Colonic mucosa (tissue), 4 donors: ENCODE results near the gene EDRF1. TPM values are rescaled to one million over a fixed set of nuclear protein-coding genes. Genes with fewer than 3 reads are reported as not detected.

Experiments used
- DNase-seq: peaks from one replicate; pipeline ENCODE4 v3.0.0-alpha.2; 2020
- H3K27ac ChIP-seq: fragments of 200-600 bp; one replicate; pipeline ENCODE4 v1.8.0; 2021
- H3K27me3 ChIP-seq: fragments of 200-600 bp; one replicate; pipeline ENCODE4 v1.8.0; 2021
- H3K36me3 ChIP-seq: fragments of 200-600 bp; one replicate; pipeline ENCODE4 v1.8.0; 2021
- H3K4me1 ChIP-seq: fragments of 200-600 bp; one replicate; pipeline ENCODE4 v1.8.0; 2021; ENCODE audit warnings: mild to moderate bottlenecking
- H3K4me3 ChIP-seq: fragments of 200-600 bp; one replicate; pipeline ENCODE4 v1.8.0; 2021
- H3K9ac ChIP-seq, 2 donors: one replicate each; pipeline ENCODE4 v1.7.0; 2013; ENCODE audit warnings: control low read depth in 2 of 2, low read depth in 2 of 2, low read length in 2 of 2
- H3K9me3 ChIP-seq: fragments of 200-600 bp; one replicate; pipeline ENCODE4 v1.8.0; 2021
- intact Hi-C: fragments of 100-400 bp; cut with DNase I; formaldehyde crosslinking; loops from one replicate; pipeline ENCODE4 v1.14.1; 2022
- total RNA-seq, 2 donors: library from RNA; stranded (reverse); fragmentation: NEBNext Ultra II Directional in 1 of 2; extraction: Animal tissue kit (Norgen Biotek cat#: 25700) in 1 of 2; gene quantifications; one replicate each; pipeline ENCODE4 v1.2.1, GENCODE V29; 2021
- TF ChIP-seq, protein P1 (sequence below): fragments of 200-600 bp; IDR thresholded peaks from one replicate; pipeline ENCODE4 v1.8.0; 2022; ENCODE audit warnings: antibody characterized with exemption, mild to moderate bottlenecking
- donor health status: healthy.
- donor health status: DM: no; HTN: no; CAD: no.
- donor health status: DM: no; HTN: no; CAD: no.

EDRF1 gene
- total RNA-seq, 2 donors from 2014 or later = 16.4 to 20.4 TPM

DNA sequence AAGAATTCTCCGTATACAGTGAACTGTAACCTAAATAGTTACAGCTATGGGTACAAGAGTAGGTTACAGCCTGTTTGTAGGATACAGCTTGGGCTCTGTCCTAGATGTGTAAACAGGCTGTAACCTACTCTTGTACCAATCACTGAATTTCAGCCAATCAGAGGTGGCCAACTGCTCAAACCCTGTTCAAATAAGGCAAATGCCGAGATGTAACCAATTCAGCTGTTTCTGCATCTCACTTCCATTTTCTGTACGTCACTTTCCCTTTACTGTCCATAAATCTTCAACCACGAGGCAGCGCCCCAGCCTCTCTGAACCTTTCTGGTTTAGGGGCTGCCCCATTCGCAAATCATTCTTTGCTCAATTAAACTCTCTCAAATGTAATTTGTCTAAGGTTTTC is 64.4 kb downstream of the EDRF1 start:
- Histone ChIP-seq H3K36me3 (no peaks in the 10 kb centered on the region), H3K27me3 (no peaks in the 10 kb centered on the region), H3K4me3 (no peak overlapping the region), H3K27ac (no peak overlapping the region), H3K9me3 (no peaks in the 10 kb centered on the region), H3K4me1 (no peaks in the 10 kb centered on the region), H3K9ac (no peak overlapping the region)
- TF ChIP-seq, protein P1, sequence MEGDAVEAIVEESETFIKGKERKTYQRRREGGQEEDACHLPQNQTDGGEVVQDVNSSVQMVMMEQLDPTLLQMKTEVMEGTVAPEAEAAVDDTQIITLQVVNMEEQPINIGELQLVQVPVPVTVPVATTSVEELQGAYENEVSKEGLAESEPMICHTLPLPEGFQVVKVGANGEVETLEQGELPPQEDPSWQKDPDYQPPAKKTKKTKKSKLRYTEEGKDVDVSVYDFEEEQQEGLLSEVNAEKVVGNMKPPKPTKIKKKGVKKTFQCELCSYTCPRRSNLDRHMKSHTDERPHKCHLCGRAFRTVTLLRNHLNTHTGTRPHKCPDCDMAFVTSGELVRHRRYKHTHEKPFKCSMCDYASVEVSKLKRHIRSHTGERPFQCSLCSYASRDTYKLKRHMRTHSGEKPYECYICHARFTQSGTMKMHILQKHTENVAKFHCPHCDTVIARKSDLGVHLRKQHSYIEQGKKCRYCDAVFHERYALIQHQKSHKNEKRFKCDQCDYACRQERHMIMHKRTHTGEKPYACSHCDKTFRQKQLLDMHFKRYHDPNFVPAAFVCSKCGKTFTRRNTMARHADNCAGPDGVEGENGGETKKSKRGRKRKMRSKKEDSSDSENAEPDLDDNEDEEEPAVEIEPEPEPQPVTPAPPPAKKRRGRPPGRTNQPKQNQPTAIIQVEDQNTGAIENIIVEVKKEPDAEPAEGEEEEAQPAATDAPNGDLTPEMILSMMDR = no peak
- intact Hi-C loops = no loop called here
- DNase-seq = no peak

DNA sequence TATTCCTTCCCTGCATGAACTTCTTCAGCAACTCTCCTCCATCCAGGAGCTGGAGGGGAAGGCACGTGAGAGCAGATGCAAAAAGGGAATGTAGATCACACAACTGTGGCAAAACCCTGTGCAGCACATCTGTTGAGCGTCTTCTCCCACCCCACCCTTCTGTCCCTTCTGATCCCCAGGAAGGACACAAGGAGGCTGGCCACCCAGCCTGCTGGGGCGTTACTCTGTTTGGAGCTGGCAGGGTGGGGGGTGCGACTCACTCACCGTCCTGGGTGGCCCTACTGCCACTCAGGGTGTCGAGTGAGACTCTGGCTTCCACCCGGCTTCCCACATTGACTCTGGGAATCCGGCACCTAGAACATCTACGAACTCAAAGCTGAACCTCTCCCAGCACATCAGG is 66.3 kb downstream of the EDRF1 start:
- H3K9ac ChIP-seq = no peak overlapping the region

DNA sequence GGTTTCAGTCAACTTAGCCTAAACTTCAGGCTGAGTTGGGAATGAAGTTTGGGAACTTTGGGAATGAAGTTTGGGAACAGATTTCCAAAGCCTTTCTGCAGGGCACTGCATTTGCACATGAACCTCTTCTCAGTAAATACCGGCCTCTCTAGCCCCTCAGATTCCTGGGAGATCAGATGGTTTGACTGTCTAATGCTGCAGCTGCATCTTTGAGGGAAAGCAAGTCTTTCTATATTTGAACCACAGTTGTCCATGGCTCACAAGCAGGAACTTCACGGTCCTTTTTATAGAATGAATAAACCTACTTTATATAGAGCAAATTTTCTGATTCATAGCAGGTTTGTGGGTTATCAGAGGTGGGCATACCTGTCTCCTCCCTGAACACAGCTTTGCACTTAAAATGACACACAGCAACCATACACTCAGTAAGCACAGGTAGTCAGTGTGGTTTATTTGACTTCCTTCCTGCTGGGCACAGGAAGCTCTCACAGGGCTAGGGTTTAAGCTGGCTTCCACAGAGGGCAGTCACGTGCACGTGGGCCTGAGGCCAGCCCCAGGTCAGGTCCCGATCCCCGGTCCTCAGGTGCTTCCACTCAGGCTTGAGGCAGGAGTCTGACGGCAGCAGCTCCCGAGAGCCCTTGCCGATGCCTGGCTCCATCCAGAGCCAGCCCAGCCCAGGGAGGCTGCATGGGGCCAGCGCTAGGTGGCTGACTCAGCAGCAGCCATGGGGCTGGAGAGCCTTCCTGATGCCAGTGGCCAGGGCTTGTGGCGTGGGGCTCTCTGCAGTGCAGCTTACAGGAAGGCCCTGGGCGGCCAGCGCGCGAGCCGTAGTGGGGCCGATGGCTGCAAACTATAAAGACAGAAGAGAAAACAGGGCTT is 68.9 kb downstream of the EDRF1 start:
- Histone ChIP-seq H3K9me3 (no peaks in the 10 kb centered on the region), H3K36me3 (no peaks in the 10 kb centered on the region), H3K4me1 (no peaks in the 10 kb centered on the region), H3K4me3 (no peak overlapping the region), H3K27me3 (no peaks in the 10 kb centered on the region), H3K9ac (no peak overlapping the region), H3K27ac (no peak overlapping the region)
- TF ChIP-seq, protein P1 = no peak
- intact Hi-C loops = no loop called here
- no peak for DNase-seq

More for the DNA sequence above, 66.3 kb downstream of the EDRF1 start:
- TF ChIP-seq, protein P1 = no peak
- no peaks in the 10 kb centered on the region for H3K9me3 ChIP-seq
- no peak overlapping the region for H3K4me3 ChIP-seq
- DNase-seq = no peak
- no peaks in the 10 kb centered on the region for H3K27me3 ChIP-seq
- no peaks in the 10 kb centered on the region for H3K4me1 ChIP-seq
- H3K36me3 ChIP-seq = no peaks in the 10 kb centered on the region
- intact Hi-C loops = no loop called here
- no peak overlapping the region for H3K27ac ChIP-seq

DNA sequence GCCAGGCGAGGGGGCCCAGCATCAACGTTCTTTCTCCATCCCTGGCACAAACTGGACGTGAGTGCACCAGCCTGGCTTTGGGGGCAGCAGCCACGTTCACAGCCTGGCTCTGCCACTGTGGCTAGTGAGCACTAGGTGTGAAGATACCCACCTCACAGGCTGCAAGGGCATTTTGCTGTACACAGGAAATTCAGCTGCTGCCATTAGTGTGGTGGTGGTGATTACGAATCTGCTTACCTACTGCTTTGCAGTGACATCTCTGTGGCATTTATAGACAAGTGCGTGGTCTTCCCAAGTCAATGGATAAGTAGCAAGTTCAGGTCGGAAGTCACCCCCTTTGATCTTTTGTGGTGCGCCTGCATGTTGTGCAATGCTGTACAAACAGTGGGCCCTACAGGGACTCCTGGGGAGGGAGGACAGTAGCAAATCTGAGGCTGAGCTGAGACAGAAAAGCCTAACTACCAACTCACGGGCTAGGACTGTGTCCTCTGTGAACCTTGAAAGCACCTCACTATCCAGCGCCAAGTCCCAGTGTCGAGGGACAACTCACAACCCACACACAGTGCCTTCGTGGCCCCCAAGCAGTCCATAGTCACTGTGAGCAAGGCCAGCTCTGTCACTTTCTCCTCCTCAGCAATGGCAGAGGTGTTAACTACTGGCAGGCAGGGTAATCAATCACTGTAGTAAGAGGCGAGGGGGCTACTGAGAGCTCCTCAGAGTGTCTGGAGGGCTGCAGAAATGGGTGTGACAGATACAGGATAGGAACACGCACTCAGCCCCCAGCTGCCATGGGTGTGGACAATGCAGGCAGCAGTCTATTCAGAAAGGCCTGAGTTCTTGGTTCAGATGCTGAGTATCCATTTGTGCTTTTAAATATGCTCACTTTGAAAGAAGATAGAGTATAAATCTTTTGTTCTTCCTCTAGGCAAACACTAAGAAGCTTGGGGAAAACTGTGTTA is 73.1 kb downstream of the EDRF1 start:
- intact Hi-C loops = no loop called here
- Histone ChIP-seq H3K4me1 (no peaks in the 10 kb centered on the region), H3K9me3 (no peaks in the 10 kb centered on the region), H3K27me3 (no peaks in the 10 kb centered on the region), H3K36me3 (no peaks in the 10 kb centered on the region), H3K4me3 (no peak overlapping the region), H3K9ac (no peak overlapping the region), H3K27ac (no peak overlapping the region)
- TF ChIP-seq, protein P1 = no peak
- DNase-seq = no peak

DNA sequence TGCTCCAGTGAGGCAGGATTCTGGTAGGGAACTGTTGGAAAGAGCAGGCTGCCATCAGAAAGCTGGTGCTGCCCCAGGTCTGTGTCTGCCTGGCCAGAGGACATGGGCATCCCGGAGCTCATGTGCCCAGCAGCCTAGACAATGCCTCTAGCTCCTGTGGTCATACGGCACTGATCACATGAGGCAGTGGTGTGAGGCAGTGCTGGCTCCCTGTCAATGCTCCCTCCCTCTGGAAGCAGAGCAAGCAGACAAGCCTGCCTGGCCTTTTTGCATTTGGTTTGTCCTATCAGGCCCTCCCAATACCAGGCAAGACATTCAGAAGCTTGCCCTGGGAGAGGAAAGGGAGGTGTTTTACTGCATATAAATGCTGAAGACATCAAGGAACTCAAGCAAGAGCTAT is 75.6 kb downstream of the EDRF1 start:
- intact Hi-C loops = no loop called here
- no peak for DNase-seq
- no peak overlapping the region for H3K4me3 ChIP-seq
- TF ChIP-seq, protein P1 = no peak
- H3K27ac ChIP-seq = no peak overlapping the region
- no peaks in the 10 kb centered on the region for H3K9me3 ChIP-seq
- H3K36me3 ChIP-seq = no peaks in the 10 kb centered on the region
- no peaks in the 10 kb centered on the region for H3K27me3 ChIP-seq
- no peak overlapping the region for H3K9ac ChIP-seq
- H3K4me1 ChIP-seq = no peaks in the 10 kb centered on the region
